HUES64 (cell line): ENCODE results near the gene ZMYND10.

Source experiments
- H3K27ac ChIP-seq: 2 replicates; pipeline ENCODE4 v1.7.0; 2013; ENCODE audit warnings: low read depth, low read length, inconsistent platforms
- H3K27me3 ChIP-seq: 2 replicates; pipeline ENCODE4 v1.6.1; 2013; ENCODE audit warnings: mild to moderate bottlenecking, low read length; ENCODE audit not compliant: insufficient read depth
- H3K36me3 ChIP-seq: 2 replicates; pipeline ENCODE4 v1.6.1; 2013; ENCODE audit warnings: mild to moderate bottlenecking, low read length; ENCODE audit not compliant: insufficient read depth
- H3K4me1 ChIP-seq: 2 replicates; pipeline ENCODE4 v1.6.1; 2013; ENCODE audit warnings: mild to moderate bottlenecking, low read length, moderate library complexity; ENCODE audit not compliant: insufficient read depth
- H3K4me3 ChIP-seq: 2 replicates; pipeline ENCODE4 v1.5.1; 2013; ENCODE audit warnings: mild to moderate bottlenecking, low read length, moderate library complexity
- H3K9ac ChIP-seq: 2 replicates; pipeline ENCODE4 v1.6.1; 2013; ENCODE audit warnings: mild to moderate bottlenecking, low read depth, low read length
- H3K9me3 ChIP-seq: 2 replicates; pipeline ENCODE4 v1.6.1; 2013; ENCODE audit warnings: low read depth, low read length; ENCODE audit not compliant: insufficient read depth
- whole genome bisulfite sequencing: fragments of 150-250, 120-280 bp; methylation state at CpG from one replicate; pipeline ENCODE4 v1.1.7; 2013; ENCODE audit warnings: missing lambda C conversion rate; 5-methylcytosine and 5-hydroxymethylcytosine counted together

The ZMYND10 gene

GRCh38 chr3:50292159-50293078 lies 53.1 kb downstream of the ZMYND10 start, which contains the start of gene IFRD2:
IFRD2 (minus strand) TSS chr3:50292429; CDS start chr3:50292274, 155 bp downstream.
- peak within 1 kb of the TSS; percentile 58 for H3K27ac ChIP-seq

More at GRCh38 chr3:50292159-50293078, 53.1 kb downstream of the ZMYND10 start, which contains the start of gene IFRD2:
- 4% methylated on average over 67 of the region's 67 CpGs for WGBS
- Histone ChIP-seq H3K36me3 (peaks cover 33% of the 10 kb centered on the region), H3K9ac (peak within 1 kb of the TSS; percentile 93), H3K4me3 (peak within 1 kb of the TSS; percentile 97), H3K4me1 (no peaks in the 10 kb centered on the region), H3K9me3 (no peaks in the 10 kb centered on the region), H3K27me3 (no peaks in the 10 kb centered on the region)
